SK-N-SH (cell line): ENCODE results near the gene HBA2.

Experiments used
- YY1 ChIP-seq: IDR thresholded peaks from 2 replicates; pipeline ENCODE4 v1.4.0; 2012; ENCODE audit warnings: low read depth, mild to moderate bottlenecking
- TF ChIP-seq, protein P1 (sequence below): fragments of 200-600 bp; sonication (generic); IDR thresholded peaks from 2 replicates; pipeline ENCODE4 v1.6.1; 2017; ENCODE audit warnings: antibody characterized with exemption, mild to moderate bottlenecking, moderate library complexity

DNA sequence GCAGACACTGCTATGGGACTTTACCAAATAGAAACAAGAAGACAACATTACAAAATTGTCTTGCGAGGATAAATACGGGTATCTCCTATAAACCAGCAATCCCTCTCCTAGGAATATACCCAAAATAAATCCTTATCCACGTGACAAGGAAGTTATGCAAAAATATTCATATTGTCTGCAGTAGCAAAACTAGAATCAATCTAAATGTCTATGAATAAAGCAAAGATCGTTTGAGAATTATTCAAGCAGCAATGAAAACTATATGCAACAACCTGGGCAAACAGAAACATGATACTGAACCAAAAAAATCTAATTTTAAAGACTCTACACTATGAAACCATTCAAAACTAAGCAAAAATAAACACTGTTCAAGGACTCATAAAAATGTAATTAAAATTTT is 47.3 kb downstream of the HBA2 start:
- TF ChIP-seq, protein P1, sequence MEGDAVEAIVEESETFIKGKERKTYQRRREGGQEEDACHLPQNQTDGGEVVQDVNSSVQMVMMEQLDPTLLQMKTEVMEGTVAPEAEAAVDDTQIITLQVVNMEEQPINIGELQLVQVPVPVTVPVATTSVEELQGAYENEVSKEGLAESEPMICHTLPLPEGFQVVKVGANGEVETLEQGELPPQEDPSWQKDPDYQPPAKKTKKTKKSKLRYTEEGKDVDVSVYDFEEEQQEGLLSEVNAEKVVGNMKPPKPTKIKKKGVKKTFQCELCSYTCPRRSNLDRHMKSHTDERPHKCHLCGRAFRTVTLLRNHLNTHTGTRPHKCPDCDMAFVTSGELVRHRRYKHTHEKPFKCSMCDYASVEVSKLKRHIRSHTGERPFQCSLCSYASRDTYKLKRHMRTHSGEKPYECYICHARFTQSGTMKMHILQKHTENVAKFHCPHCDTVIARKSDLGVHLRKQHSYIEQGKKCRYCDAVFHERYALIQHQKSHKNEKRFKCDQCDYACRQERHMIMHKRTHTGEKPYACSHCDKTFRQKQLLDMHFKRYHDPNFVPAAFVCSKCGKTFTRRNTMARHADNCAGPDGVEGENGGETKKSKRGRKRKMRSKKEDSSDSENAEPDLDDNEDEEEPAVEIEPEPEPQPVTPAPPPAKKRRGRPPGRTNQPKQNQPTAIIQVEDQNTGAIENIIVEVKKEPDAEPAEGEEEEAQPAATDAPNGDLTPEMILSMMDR = no peak
- TF ChIP-seq YY1 = no peak
